H1 (cell line): ENCODE results near the gene NET1. TPM values are rescaled to one million over a fixed set of nuclear protein-coding genes. Genes with fewer than 3 reads are reported as not detected.

ENCODE experiments used
- CTCF ChIA-PET: fragments of 300-600 bp; sonication (Branson Sonifier 250); formaldehyde crosslinking; loops from one replicate; lab custom pipeline; 2021; ENCODE audit not compliant: partially characterized antibody; lab: Charles Lee
- POLR2A ChIA-PET: fragments of 300-600 bp; sonication (Branson Sonifier 250); formaldehyde crosslinking; loops from one replicate; lab custom pipeline; 2021; ENCODE audit warnings: inconsistent platforms; ENCODE audit not compliant: partially characterized antibody; lab: Charles Lee
- DNase-seq, 2 experiments: peaks; one replicate each; pipeline versions ENCODE4 v3.0.0 to v3.0.0-alpha.2; 2010 to 2022; ENCODE audit warnings: low spot score in 2 of 2, low read depth in 1 of 2, mixed read lengths in 1 of 2
- FAIRE-seq: peaks from 2 replicates; lab custom pipeline; 2011; peaks lifted over from hg19 to GRCh38; lab: Jason Lieb, UNC
- H2AFZ ChIP-seq: 2 replicates; pipeline ENCODE4 v1.8.1; 2012; ENCODE audit warnings: low read length, inconsistent platforms
- H2AK5ac ChIP-seq: 2 replicates; pipeline ENCODE4 v1.6.1; 2013; ENCODE audit warnings: low read depth, low read length
- H2BK120ac ChIP-seq: replicated peaks from 2 replicates; pipeline ENCODE3; 2013; ENCODE audit warnings: low read depth, low read length, inconsistent platforms
- H2BK12ac ChIP-seq: 2 replicates; pipeline ENCODE4 v1.6.1; 2013; ENCODE audit warnings: low read depth, low read length
- H2BK15ac ChIP-seq: 2 replicates; pipeline ENCODE4 v1.6.1; 2013; ENCODE audit warnings: low read length
- H2BK20ac ChIP-seq: 2 replicates; pipeline ENCODE4 v1.6.1; 2013; ENCODE audit warnings: low read length
- H2BK5ac ChIP-seq: 2 replicates; pipeline ENCODE4 v1.6.1; 2013; ENCODE audit warnings: low read depth, low read length
- H3K14ac ChIP-seq: 2 replicates; pipeline ENCODE4 v1.6.1; 2013; ENCODE audit warnings: inconsistent platforms; ENCODE audit not compliant: insufficient read length
- H3K18ac ChIP-seq: 2 replicates; pipeline ENCODE4 v1.6.1; 2013; ENCODE audit warnings: low read length; ENCODE audit errors: extremely low read depth
- H3K23ac ChIP-seq: 2 replicates; pipeline ENCODE4 v1.6.1; 2013; ENCODE audit warnings: inconsistent platforms; ENCODE audit not compliant: insufficient read length
- H3K23me2 ChIP-seq: 2 replicates; pipeline ENCODE4 v1.6.1; 2013; ENCODE audit warnings: low read depth, low read length
- H3K27ac ChIP-seq: 2 replicates; pipeline ENCODE4 v1.6.1; 2011; ENCODE audit warnings: low read depth, low read length, inconsistent platforms
- H3K27me3 ChIP-seq, 4 experiments: replicated peaks in 1 of 4; 1 replicate in 1 of 4; 2 replicates in 3 of 4; pipeline versions ENCODE4 v1.6.1 to v1.8.1; 2011 to 2013; ENCODE audit warnings: low read length in 3 of 4, mild to moderate bottlenecking in 3 of 4, inconsistent platforms in 2 of 4, mixed read lengths in 2 of 4, moderate library complexity in 1 of 4; ENCODE audit not compliant: control insufficient read depth in 3 of 4, insufficient read depth in 3 of 4; ENCODE audit errors: extremely low read depth in 1 of 4
- H3K36me3 ChIP-seq, 4 experiments: 2 replicates each; pipeline versions ENCODE4 v1.6.1 to v1.8.1; 2011 to 2013; ENCODE audit warnings: mild to moderate bottlenecking in 4 of 4, low read length in 3 of 4, moderate library complexity in 2 of 4, control low read depth in 1 of 4, inconsistent platforms in 1 of 4; ENCODE audit not compliant: insufficient read depth in 4 of 4, control insufficient read depth in 2 of 4
- H3K4ac ChIP-seq: replicated peaks from 2 replicates; pipeline ENCODE3; 2013; ENCODE audit warnings: low read length, low read depth, mixed read lengths, inconsistent platforms; ENCODE audit not compliant: insufficient read length
- H3K4me1 ChIP-seq, 4 experiments: replicated peaks in 1 of 4; 1 replicate in 1 of 4; 2 replicates in 3 of 4; pipeline versions ENCODE4 v1.6.1 to v1.8.1; 2011 to 2013; ENCODE audit warnings: low read length in 3 of 4, inconsistent platforms in 2 of 4, mixed read lengths in 1 of 4; ENCODE audit not compliant: insufficient read depth in 4 of 4, control insufficient read depth in 3 of 4
- H3K4me2 ChIP-seq, 2 experiments: 2 replicates each; pipeline versions ENCODE4 v1.6.1 to v1.8.1; 2011 to 2013; ENCODE audit warnings: low read depth in 2 of 2, low read length in 2 of 2, control low read depth in 1 of 2, inconsistent platforms in 1 of 2, mild to moderate bottlenecking in 1 of 2; ENCODE audit not compliant: insufficient read depth in 1 of 2
- H3K4me3 ChIP-seq, 4 experiments: fragments of 200-600, 300-600 bp in 1 of 4; sonication (generic), shearing (Covaris generic), sonication (Bioruptor Twin) in 1 of 4; 2 replicates each; pipeline versions ENCODE4 v1.5.1 to v1.8.1; 2011 to 2016; ENCODE audit warnings: low read length in 4 of 4, low read depth in 3 of 4, control low read depth in 2 of 4, inconsistent platforms in 2 of 4, mild to moderate bottlenecking in 2 of 4, mixed read lengths in 1 of 4, moderate library complexity in 1 of 4; ENCODE audit not compliant: insufficient read depth in 2 of 4; ENCODE audit errors: extremely low read depth in 1 of 4
- H3K56ac ChIP-seq: replicated peaks from 2 replicates; pipeline ENCODE3; 2013; ENCODE audit warnings: low read depth, mild to moderate bottlenecking, mixed read lengths, low read length, inconsistent platforms; ENCODE audit not compliant: insufficient read length
- H3K79me1 ChIP-seq: 2 replicates; pipeline ENCODE4 v1.6.1; 2013; ENCODE audit warnings: low read depth, low read length, control low read depth
- H3K79me2 ChIP-seq, 2 experiments: 2 replicates each; pipeline versions ENCODE4 v1.6.1 to v1.8.1; 2012 to 2013; ENCODE audit warnings: low read length in 2 of 2, mild to moderate bottlenecking in 2 of 2, inconsistent platforms in 1 of 2; ENCODE audit not compliant: insufficient read depth in 2 of 2, control insufficient read depth in 1 of 2
- H3K9ac ChIP-seq, 4 experiments: replicated peaks in 1 of 4; 1 replicate in 1 of 4; 2 replicates in 3 of 4; pipeline versions ENCODE4 v1.6.1 to v1.8.1; 2011 to 2013; ENCODE audit warnings: low read depth in 3 of 4, low read length in 3 of 4, control low read depth in 2 of 4, mild to moderate bottlenecking in 2 of 4, moderate library complexity in 2 of 4, inconsistent platforms in 1 of 4; ENCODE audit errors: extremely low read depth in 1 of 4
- H3K9me3 ChIP-seq, 2 experiments: 2 replicates each; pipeline versions ENCODE4 v1.6.1 to v1.8.1; 2012 to 2013; ENCODE audit warnings: mild to moderate bottlenecking in 2 of 2, moderate library complexity in 2 of 2, control low read depth in 1 of 2, inconsistent platforms in 1 of 2, low read depth in 1 of 2, low read length in 1 of 2, mixed read lengths in 1 of 2; ENCODE audit not compliant: insufficient read depth in 2 of 2
- H4K20me1 ChIP-seq, 2 experiments: replicated peaks in 1 of 2; 2 replicates each; pipeline versions ENCODE3 to v1.8.1; 2011 to 2013; ENCODE audit warnings: inconsistent platforms in 2 of 2, low read length in 2 of 2, mild to moderate bottlenecking in 1 of 2; ENCODE audit not compliant: insufficient read depth in 2 of 2, control insufficient read depth in 1 of 2
- H4K5ac ChIP-seq: 2 replicates; pipeline ENCODE4 v1.6.1; 2013; ENCODE audit warnings: low read length, low read depth, mixed read lengths, inconsistent platforms; ENCODE audit not compliant: insufficient read length
- H4K8ac ChIP-seq: 2 replicates; pipeline ENCODE4 v1.8.0; 2013; ENCODE audit warnings: mild to moderate bottlenecking, moderate library complexity, low read length, inconsistent platforms; ENCODE audit not compliant: insufficient read depth; ENCODE audit errors: extremely low read depth
- H4K91ac ChIP-seq: replicated peaks from 2 replicates; pipeline ENCODE3; 2013; ENCODE audit warnings: low read length, mixed read lengths, inconsistent platforms; ENCODE audit not compliant: insufficient read length
- ATF2 ChIP-seq: IDR thresholded peaks from 2 replicates; pipeline ENCODE4 v1.6.1; 2012; ENCODE audit warnings: low read length, inconsistent platforms
- BRCA1 ChIP-seq: IDR thresholded peaks from 2 replicates; pipeline ENCODE4 v1.6.1; 2012; ENCODE audit warnings: low read depth, low read length, improper control_type of control experiment
- CBX5 ChIP-seq: fragments of 300-800, 300-1000 bp; sonication (generic); IDR thresholded peaks from 2 replicates; pipeline ENCODE4 v1.7.1; 2016; ENCODE audit warnings: antibody characterized with exemption, low read length, low read depth
- ZNF274 ChIP-seq: IDR thresholded peaks from 2 replicates; pipeline ENCODE4 v1.7.0; 2012; ENCODE audit warnings: low read length, borderline replicate concordance; ENCODE audit errors: extremely low read depth
- WGBS, 2 experiments: shearing (Covaris generic) in 1 of 2; methylation state at CpG; one replicate each; pipeline versions ENCODE4 v1.1.6 to v1.1.7; 2013 to 2015; ENCODE audit warnings: low lambda C conversion rate in 2 of 2, mixed read lengths in 2 of 2, inconsistent platforms in 1 of 2, low coverage in 1 of 2, missing lambda C conversion rate in 1 of 2; ENCODE audit not compliant: insufficient replicate concordance in 2 of 2, insufficient coverage in 1 of 2, insufficient read length in 1 of 2; ENCODE audit errors: extremely low coverage in 1 of 2, missing lambda C conversion rate in 1 of 2; 5-methylcytosine and 5-hydroxymethylcytosine counted together
- polyA plus RNA-seq, 7 experiments: library from polyadenylated mRNA; depleted of rRNA in 3 of 7; stranded (reverse) in 5 of 7; unstranded in 2 of 7; fragments of >200 nt in 5 of 7; fragments of 200-250 nt in 2 of 7; gene quantifications; 1 replicate in 5 of 7; 2 replicates in 1 of 7; 4 replicates in 1 of 7; pipeline versions ENCODE4 v1.2.1 to v1.2.3, GENCODE V29; 2011 to 2013; ENCODE audit warnings: missing spikeins in 2 of 7, mixed read lengths in 2 of 7
- total RNA-seq: library from RNA; stranded (reverse); fragmentation: NEBNext Ultra II Directional; extraction: Animal tissue kit (Norgen Biotek cat#: 25700); gene quantifications from 2 replicates; pipeline ENCODE4 v1.2.1, GENCODE V29; 2021

NET1 gene
- total and polyA plus RNA-seq, 2 of the 8 experiments (the other 6 are each of a cell fraction or from before 2014, with no cell fraction given), result 21.5 to 117 TPM

- H3K4me3 ChIP-seq, result no peak overlapping the region
- H2BK12ac ChIP-seq, result peak overlapping the region; percentile 98; the same call in 1 of the 2 replicates
- H2BK120ac ChIP-seq, result peak overlapping the region; percentile 16
- no peaks in the 10 kb centered on the region for H3K27me3 ChIP-seq
- H3K23ac ChIP-seq, result no peak overlapping the region
- no peaks in the 10 kb centered on the region for H3K79me1 ChIP-seq
- H3K4me1 ChIP-seq, result peaks cover 3 to 14% (median 8%) of the 10 kb centered on the region in 4 experiments
- H2BK20ac ChIP-seq, result peak overlapping the region; percentile 99; the same call in 1 of the 2 replicates
- CTCF ChIA-PET, result interaction anchor here (3.5 kb wide), 1 partner anchor 17 kb away, joined by 18 read pairs; no protein-coding TSS in a partner anchor
- no peaks in the 10 kb centered on the region for H3K9me3 ChIP-seq
- H3K4ac ChIP-seq, result peak overlapping the region; percentile 77
- POLR2A ChIA-PET, result interaction anchor here (1.6 to 5.3 kb wide), 2 partner anchors 11 to 12 kb away, joined by 3 to 44 read pairs; no protein-coding TSS in a partner anchor
- no peak overlapping the region for H3K9ac ChIP-seq
- H3K36me3 ChIP-seq, result no peaks in the 10 kb centered on the region
- WGBS, 2 experiments, result 91% methylated on average over 14 of the region's 14 CpGs; no CpG with 5 or more reads in 1 of the 2 experiments
- peak overlapping the region; percentile 60; the same call in 1 of the 2 replicates for H3K18ac ChIP-seq
- peak overlapping the region; percentile 90; the same call in 1 of the 2 replicates for H2AK5ac ChIP-seq
- H2AFZ ChIP-seq, result no peak overlapping the region
- H4K91ac ChIP-seq, result peak overlapping the region; percentile 83
- no peak overlapping the region for H3K56ac ChIP-seq
- H3K14ac ChIP-seq, result no peak overlapping the region
- H3K27ac ChIP-seq, result no peak overlapping the region
- peak overlapping the region; percentile 81; the same call in 1 of the 2 replicates for H2BK15ac ChIP-seq
- no peak overlapping the region for H4K5ac ChIP-seq
- H3K4me2 ChIP-seq, result no peak overlapping the region
- H3K79me2 ChIP-seq, result no peaks in the 10 kb centered on the region
- TF ChIP-seq ZNF274, result no peak
- no peak for TF ChIP-seq ATF2
- TF ChIP-seq CBX5, result no peak
- TF ChIP-seq BRCA1, result no peak
- peak overlapping the region; percentile 95; the same call in 1 of the 2 replicates for H2BK5ac ChIP-seq
- DNase-seq, result no peak
- FAIRE-seq, result no peak
- H3K23me2 ChIP-seq, result no peaks in the 10 kb centered on the region
- no peak overlapping the region for H4K8ac ChIP-seq
- H4K20me1 ChIP-seq, result no peaks in the 10 kb centered on the region
Measured at GRCh38 chr10:5479481-5480161, 67.3 kb downstream of the NET1 start.
